HepG2 (cell line): ENCODE results near the gene TMEM129. TPM values are rescaled to one million over a fixed set of nuclear protein-coding genes. Genes with fewer than 3 reads are reported as not detected.
A peak's percentile ranks its signal among the peaks of the same experiment; 100 is the strongest.

Source experiments
- ATAC-seq: fragments of 200-7000 bp; cut with Tn5 transposase; 3 replicates; pipeline ENCODE4 v1.9.1; 2020; ENCODE audit warnings: mild to moderate bottlenecking, moderate library complexity
- BruUV-seq: library from RNA; stranded (reverse); fragments of 400-500 nt; replicated peaks from 2 replicates; lab custom pipeline; 2021; lab: Mats Ljungman, UMichigan
- CTCF ChIA-PET: fragments of 300-600 bp; formaldehyde crosslinking; extraction: SDS; loops from one replicate; lab custom pipeline; 2021; ENCODE audit warnings: low total read pairs, inconsistent platforms, low intra/inter-chr PET ratio; lab: Yijun Ruan, JAX
- POLR2A ChIA-PET: fragments of 350-600 bp; sonication (Branson Sonifier 250); formaldehyde crosslinking; loops from one replicate; lab custom pipeline; 2020; ENCODE audit warnings: antibody characterized with exemption, inconsistent platforms; lab: Yijun Ruan, JAX
- DNase-seq: peaks from one replicate; pipeline ENCODE4 v3.0.0-alpha.2; 2015; ENCODE audit warnings: low spot score
- FAIRE-seq: peaks from 3 replicates; lab custom pipeline; 2011; peaks lifted over from hg19 to GRCh38; lab: Jason Lieb, UNC
- H2AFZ ChIP-seq: one replicate; pipeline ENCODE4 v1.6.1; 2011; ENCODE audit warnings: low read length, inconsistent platforms
- H3K27ac ChIP-seq: fragments of 300-600 bp; 3 replicates; pipeline ENCODE4 v1.8.0; 2011; ENCODE audit warnings: mixed run types, mild to moderate bottlenecking, mixed read lengths, low read length, inconsistent platforms; ENCODE audit not compliant: insufficient read depth; ENCODE audit errors: extremely low read length
- H3K27me3 ChIP-seq, 2 experiments: fragments of 200-600 bp in 1 of 2; 2 replicates in 1 of 2; 3 replicates in 1 of 2; pipeline versions ENCODE4 v1.6.0 to v1.8.0; 2011; ENCODE audit warnings: low read length in 2 of 2, mild to moderate bottlenecking in 2 of 2, moderate library complexity in 2 of 2, inconsistent platforms in 1 of 2; ENCODE audit not compliant: insufficient read depth in 2 of 2, control insufficient read depth in 1 of 2
- H3K36me3 ChIP-seq, 2 experiments: fragments of 200-600 bp in 1 of 2; replicated peaks in 1 of 2; 2 replicates in 1 of 2; 3 replicates in 1 of 2; pipeline versions ENCODE4 v1.5.1 to v1.8.0; 2011; ENCODE audit warnings: low read length in 2 of 2, inconsistent platforms in 1 of 2; ENCODE audit not compliant: insufficient read depth in 2 of 2, control insufficient read depth in 1 of 2
- H3K4me1 ChIP-seq: 2 replicates; pipeline ENCODE4 v1.5.1; 2012; ENCODE audit warnings: low read length, inconsistent platforms; ENCODE audit not compliant: insufficient read depth
- H3K4me2 ChIP-seq: 2 replicates; pipeline ENCODE4 v1.6.0; 2011; ENCODE audit warnings: low read depth, low read length, inconsistent platforms
- H3K4me3 ChIP-seq, 3 experiments: fragments of 200-600 bp in 1 of 3; sonication (generic), shearing (Covaris generic) in 1 of 3; replicated peaks in 1 of 3; 2 replicates each; pipeline ENCODE4 v1.5.1; 2011 to 2016; ENCODE audit warnings: low read length in 3 of 3, inconsistent platforms in 2 of 3, low read depth in 2 of 3, mild to moderate bottlenecking in 2 of 3, control low read depth in 1 of 3, mixed read lengths in 1 of 3; ENCODE audit not compliant: insufficient read depth in 1 of 3
- H3K79me2 ChIP-seq: one replicate; pipeline ENCODE4 v1.6.1; 2011; ENCODE audit warnings: low read length, inconsistent platforms; ENCODE audit not compliant: insufficient read depth
- H3K9ac ChIP-seq: 2 replicates; pipeline ENCODE4 v1.6.0; 2011; ENCODE audit warnings: mild to moderate bottlenecking, low read depth, low read length, inconsistent platforms; ENCODE audit not compliant: insufficient read depth
- H3K9me3 ChIP-seq: 2 replicates; pipeline ENCODE4 v1.5.1; 2012; ENCODE audit warnings: mild to moderate bottlenecking, low read length
- H4K20me1 ChIP-seq: 2 replicates; pipeline ENCODE4 v1.6.0; 2011; ENCODE audit warnings: inconsistent platforms, mild to moderate bottlenecking, low read length, moderate library complexity; ENCODE audit not compliant: insufficient read depth
- ISL2 ChIP-seq: sonication (generic); formaldehyde crosslinking; IDR thresholded peaks from 2 replicates; pipeline ENCODE4 v1.5.0; 2020; ENCODE audit warnings: missing genetic modification reagents
- NFKB2 ChIP-seq: sonication (generic); formaldehyde crosslinking; IDR thresholded peaks from 2 replicates; pipeline ENCODE4 v1.4.0; 2020; ENCODE audit warnings: missing genetic modification reagents, borderline replicate concordance
- ZNF224 ChIP-seq: sonication (generic); formaldehyde crosslinking; IDR thresholded peaks from 2 replicates; pipeline ENCODE4 v1.5.0; 2020; ENCODE audit warnings: mild to moderate bottlenecking, missing genetic modification reagents
- ZNF510 ChIP-seq: sonication (generic); formaldehyde crosslinking; IDR thresholded peaks from 2 replicates; pipeline ENCODE4 v1.4.0; 2020; ENCODE audit warnings: low read depth, mild to moderate bottlenecking, missing genetic modification reagents
- ZNF629 ChIP-seq: sonication (generic); formaldehyde crosslinking; conservative IDR thresholded peaks from 2 replicates; pipeline ENCODE4 v1.5.0; 2020; ENCODE audit warnings: missing genetic modification reagents
- WGBS: methylation state at CpG from one replicate; pipeline ENCODE4 v1.1.6; 2017; ENCODE audit warnings: low lambda C conversion rate; 5-methylcytosine and 5-hydroxymethylcytosine counted together
- in situ Hi-C: cut with HindIII; loops from 2 replicates; pipeline ENCODE4 v1.10.0; 2017; ENCODE audit warnings: low pct_unique_long_range_greater_than_20kb; ENCODE audit not compliant: extremely low pct_ligation_motif_present
- intact Hi-C: fragments of 100-400 bp; cut with micrococcal nuclease; formaldehyde crosslinking; loops from one replicate; pipeline ENCODE4 v1.10.0; 2022; ENCODE audit not compliant: unreplicated experiment
- polyA plus RNA-seq, 8 experiments: library from polyadenylated mRNA; depleted of rRNA in 3 of 8; stranded (reverse) in 7 of 8; unstranded in 1 of 8; fragments of >200 nt; fragmentation: Illumina TruSeq in 4 of 8; extraction: Trizol in 4 of 8; gene quantifications; 2 replicates each; pipeline versions ENCODE4 v1.2.1 to v1.2.3, GENCODE V29; 2011 to 2016; ENCODE audit warnings: low read depth in 4 of 8, missing spikeins in 1 of 8, mixed read lengths in 1 of 8; ENCODE audit not compliant: insufficient read depth in 1 of 8
- total RNA-seq, 5 experiments: library from RNA; depleted of rRNA; stranded (reverse); fragments of >200 nt; fragmentation: Illumina TruSeq; extraction: Trizol; gene quantifications; 2 replicates each; pipeline ENCODE4 v1.2.3, GENCODE V29; 2016; ENCODE audit warnings: low read depth in 1 of 5
- TF ChIP-seq, protein P1 (sequence below): IDR thresholded peaks from 2 replicates; pipeline ENCODE4 v1.6.1; 2012; ENCODE audit warnings: inconsistent platforms
- TF ChIP-seq, protein P2 (sequence below): sonication (generic); formaldehyde crosslinking; IDR thresholded peaks from 2 replicates; pipeline ENCODE4 v1.4.0; 2020; ENCODE audit warnings: missing genetic modification reagents

Gene TMEM129
- total and polyA plus RNA-seq, 2 of the 13 experiments (the other 11 are each of a cell fraction or from before 2014, with no cell fraction given), result 19.0 to 25.8 TPM

DNA sequence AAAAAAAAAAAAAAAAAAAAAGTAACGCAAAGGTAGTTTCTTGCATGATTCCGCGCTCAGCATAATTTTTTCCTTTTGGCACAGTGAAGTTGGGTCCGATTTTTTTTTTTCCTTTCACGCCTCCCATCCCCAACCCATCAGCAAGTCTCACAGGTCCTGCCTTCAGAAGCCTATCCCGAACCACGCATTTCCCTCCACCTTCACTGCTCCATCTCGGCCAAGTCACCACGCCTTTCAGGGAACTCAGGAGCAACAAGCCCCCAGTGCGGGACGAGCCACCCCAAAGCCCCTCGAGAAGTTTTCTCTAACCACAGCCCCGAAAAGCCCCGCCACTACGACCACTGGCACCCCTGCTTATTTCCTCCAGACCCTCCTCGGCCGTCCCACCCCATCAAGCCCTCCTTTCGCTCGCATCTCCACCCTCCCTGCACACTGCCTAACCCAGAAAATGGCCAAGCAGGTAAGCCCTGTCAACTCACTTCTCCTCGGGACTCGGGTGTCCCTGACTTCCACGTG, 10.0 kb downstream of the TMEM129 start:
- DNase-seq (no peak), ATAC-seq (no peak), FAIRE-seq (no peak)
- Histone ChIP-seq H3K9me3 (no peaks in the 10 kb centered on the region), H3K36me3 (peaks cover 3 to 5% of the 10 kb centered on the region in 2 experiments; a peak in 4 of 5 replicates), H3K4me2 (peak overlapping the region; percentile 99), H3K4me3 (peak overlapping the region; percentile 87 to 95 (median 91)), H2AFZ (no peak overlapping the region), H3K27ac (peak overlapping the region; percentile 99), H3K79me2 (peaks cover 62% of the 10 kb centered on the region), H3K4me1 (peaks cover 59% of the 10 kb centered on the region), H3K27me3 (no peaks in the 10 kb centered on the region), H4K20me1 (peaks cover 6% of the 10 kb centered on the region; the same call in 1 of the 2 replicates), H3K9ac (peak overlapping the region; percentile 98)
- 0 out of 2 replicates have a peak, but pooled peaks have one; percentile 21 for TF ChIP-seq ZNF224
- TF ChIP-seq, protein P1, sequence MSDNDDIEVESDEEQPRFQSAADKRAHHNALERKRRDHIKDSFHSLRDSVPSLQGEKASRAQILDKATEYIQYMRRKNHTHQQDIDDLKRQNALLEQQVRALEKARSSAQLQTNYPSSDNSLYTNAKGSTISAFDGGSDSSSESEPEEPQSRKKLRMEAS, result peak; percentile 52
- TF ChIP-seq NFKB2 (CRISPR knock-in tag), result 0 out of 2 replicates have a peak, but pooled peaks have one; percentile 8
- 0 out of 2 replicates have a peak, but pooled peaks have one; percentile 39 for TF ChIP-seq ZNF510 (CRISPR knock-in tag)
- TF ChIP-seq, protein P2, sequence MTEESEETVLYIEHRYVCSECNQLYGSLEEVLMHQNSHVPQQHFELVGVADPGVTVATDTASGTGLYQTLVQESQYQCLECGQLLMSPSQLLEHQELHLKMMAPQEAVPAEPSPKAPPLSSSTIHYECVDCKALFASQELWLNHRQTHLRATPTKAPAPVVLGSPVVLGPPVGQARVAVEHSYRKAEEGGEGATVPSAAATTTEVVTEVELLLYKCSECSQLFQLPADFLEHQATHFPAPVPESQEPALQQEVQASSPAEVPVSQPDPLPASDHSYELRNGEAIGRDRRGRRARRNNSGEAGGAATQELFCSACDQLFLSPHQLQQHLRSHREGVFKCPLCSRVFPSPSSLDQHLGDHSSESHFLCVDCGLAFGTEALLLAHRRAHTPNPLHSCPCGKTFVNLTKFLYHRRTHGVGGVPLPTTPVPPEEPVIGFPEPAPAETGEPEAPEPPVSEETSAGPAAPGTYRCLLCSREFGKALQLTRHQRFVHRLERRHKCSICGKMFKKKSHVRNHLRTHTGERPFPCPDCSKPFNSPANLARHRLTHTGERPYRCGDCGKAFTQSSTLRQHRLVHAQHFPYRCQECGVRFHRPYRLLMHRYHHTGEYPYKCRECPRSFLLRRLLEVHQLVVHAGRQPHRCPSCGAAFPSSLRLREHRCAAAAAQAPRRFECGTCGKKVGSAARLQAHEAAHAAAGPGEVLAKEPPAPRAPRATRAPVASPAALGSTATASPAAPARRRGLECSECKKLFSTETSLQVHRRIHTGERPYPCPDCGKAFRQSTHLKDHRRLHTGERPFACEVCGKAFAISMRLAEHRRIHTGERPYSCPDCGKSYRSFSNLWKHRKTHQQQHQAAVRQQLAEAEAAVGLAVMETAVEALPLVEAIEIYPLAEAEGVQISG (CRISPR knock-in tag), result 0 out of 2 replicates have a peak, but pooled peaks have one; percentile 8
- no peak for TF ChIP-seq ZNF629
- no peak for TF ChIP-seq ISL2 (CRISPR knock-in tag)
- no TSS peak for BruUV-seq
- CTCF ChIA-PET, result interaction anchor here (1.6 kb wide), 1 partner anchor 18 kb away, joined by 3 read pairs; no protein-coding TSS in a partner anchor
- in situ Hi-C loops, result no loop called here
- POLR2A ChIA-PET, result interaction anchor here (1.4 to 1.7 kb wide), 2 partner anchors 10 to 65 kb away, joined by 4 to 31 read pairs; partner anchors contain the start of genes TACC3 and TMEM129
- intact Hi-C loops, result no loop called here
- 11% methylated on average over 22 of the region's 22 CpGs for WGBS
